ENCODE results near the gene DDX3X.

GRCh38 chrX:41332005-41332404 lies 2.0 kb upstream of the DDX3X start:
- TF ChIP-seq GATA2 (IDR thresholded peaks at IDR 0.05; ENCODE audit: low read depth, low read length), result no peak
- no peak for TF ChIP-seq GATA3 (IDR thresholded peaks at IDR 0.05; ENCODE audit: low read depth, low read length)
